Measurements from ENCODE around the gene MS4A6E. TPM values are rescaled to one million over a fixed set of nuclear protein-coding genes. Genes with fewer than 3 reads are reported as not detected.

The MS4A6E gene
- total RNA-seq, 4 donors from 2014 or later: not detected

GRCh38 chr11:60336767-60337391, 9.8 kb downstream of the MS4A6E start:
- H3K27me3 ChIP-seq: no peaks in the 10 kb centered on the region
- WGBS: 87% methylated on average over 7 of the region's 7 CpGs
- H3K4me3 ChIP-seq: no peak overlapping the region
- TF ChIP-seq POLR2AphosphoS5 (IDR thresholded peaks at IDR 0.05) (no peak), CTCF (IDR thresholded peaks at IDR 0.05) (no peak), EP300 (IDR thresholded peaks at IDR 0.05) (no peak), POLR2A (IDR thresholded peaks at IDR 0.05) (no peak)
- no peaks in the 10 kb centered on the region for H3K36me3 ChIP-seq
- no peak for DNase-seq (ENCODE audit: low spot score in 2 of 2)
- H3K4me1 ChIP-seq: no peaks in the 10 kb centered on the region
- H3K27ac ChIP-seq: no peak overlapping the region
- no peaks in the 10 kb centered on the region for H3K9me3 ChIP-seq

- TF ChIP-seq POLR2A (IDR thresholded peaks at IDR 0.05) (no peak), CTCF (IDR thresholded peaks at IDR 0.05) (no peak), EP300 (IDR thresholded peaks at IDR 0.05) (no peak), POLR2AphosphoS5 (IDR thresholded peaks at IDR 0.05) (no peak)
- no peaks in the 10 kb centered on the region for H3K36me3 ChIP-seq
- no peak overlapping the region for H3K27ac ChIP-seq
- no peaks in the 10 kb centered on the region for H3K27me3 ChIP-seq
- H3K9me3 ChIP-seq: no peaks in the 10 kb centered on the region
- 57% methylated on average over 2 of the region's 2 CpGs for whole genome bisulfite sequencing
- no peak for DNase-seq (ENCODE audit: low spot score in 2 of 2)
- H3K4me1 ChIP-seq: no peaks in the 10 kb centered on the region
- no peak overlapping the region for H3K4me3 ChIP-seq
Measured at GRCh38 chr11:60338053-60338452, 11.0 kb downstream of the MS4A6E start.

DNA sequence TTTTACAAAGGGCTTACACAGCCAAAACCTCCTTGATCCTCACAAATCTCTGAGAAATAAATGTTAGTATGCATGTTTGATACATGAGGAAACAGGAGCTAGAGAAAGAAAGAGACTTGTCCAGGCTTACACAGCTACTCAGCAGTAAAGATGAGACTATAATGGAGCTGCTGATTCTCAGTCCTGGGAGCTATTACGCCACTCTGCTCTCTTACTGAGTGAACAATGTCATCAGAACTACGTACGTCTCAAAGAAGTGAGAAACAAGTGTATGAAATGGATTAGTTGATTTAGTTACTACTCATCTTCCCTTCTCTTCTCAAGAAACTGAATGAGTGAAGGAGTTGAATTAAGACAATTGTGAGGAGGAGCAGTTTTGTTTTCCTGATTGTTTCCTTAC, 12.3 kb downstream of the MS4A6E start:
- no peaks in the 10 kb centered on the region for H3K36me3 ChIP-seq

DNA sequence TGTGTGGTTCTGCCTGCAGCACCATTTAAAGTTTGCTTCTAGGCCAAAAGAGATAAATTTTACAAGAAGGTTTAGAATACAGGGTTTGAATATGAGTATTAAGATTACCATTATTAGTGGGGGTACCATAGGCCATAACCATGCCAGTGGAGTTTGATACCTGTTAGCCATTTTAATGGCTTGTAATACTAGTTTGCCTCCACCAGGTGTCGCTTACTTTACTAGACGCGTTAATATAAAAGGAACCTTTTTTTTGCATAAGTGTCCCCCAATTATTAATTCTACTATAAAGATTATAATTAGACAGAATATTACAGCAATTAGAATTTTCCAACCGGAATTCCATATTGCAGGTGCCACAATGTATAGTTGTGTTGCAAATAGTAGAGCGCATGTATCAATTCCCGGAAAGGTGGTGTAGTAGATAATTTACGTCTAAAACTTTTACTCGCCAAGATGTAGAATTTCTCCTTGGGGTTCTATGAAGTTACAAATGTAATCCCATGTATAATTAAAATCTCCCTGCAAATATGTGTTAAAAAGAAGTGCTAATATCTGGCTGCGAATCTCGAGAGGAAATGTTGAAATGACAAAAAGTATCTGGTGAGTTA, 16.1 kb downstream of the MS4A6E start:
- no peak for TF ChIP-seq EP300 (IDR thresholded peaks at IDR 0.05)
- no peak for TF ChIP-seq POLR2A (IDR thresholded peaks at IDR 0.05)
- TF ChIP-seq CTCF (IDR thresholded peaks at IDR 0.05): peak in 1 of 2 donors; percentile 19
- TF ChIP-seq POLR2AphosphoS5 (IDR thresholded peaks at IDR 0.05): no peak
- Histone ChIP-seq H3K36me3 (no peaks in the 10 kb centered on the region), H3K27me3 (no peaks in the 10 kb centered on the region), H3K4me3 (no peak overlapping the region), H3K9me3 (no peaks in the 10 kb centered on the region), H3K27ac (no peak overlapping the region), H3K4me1 (no peaks in the 10 kb centered on the region)
- DNase-seq (ENCODE audit: low spot score in 2 of 2): no peak
- WGBS: 74% methylated on average over 10 of the region's 10 CpGs

More for the DNA sequence above, 12.3 kb downstream of the MS4A6E start:
- H3K9me3 ChIP-seq: no peaks in the 10 kb centered on the region
- 54% methylated on average over 3 of the region's 3 CpGs for WGBS
- H3K4me3 ChIP-seq: no peak overlapping the region
- TF ChIP-seq CTCF (IDR thresholded peaks at IDR 0.05) (no peak), POLR2AphosphoS5 (IDR thresholded peaks at IDR 0.05) (no peak), EP300 (IDR thresholded peaks at IDR 0.05) (no peak), POLR2A (IDR thresholded peaks at IDR 0.05) (no peak)
- DNase-seq (ENCODE audit: low spot score in 2 of 2): no peak
- no peaks in the 10 kb centered on the region for H3K4me1 ChIP-seq
- H3K27me3 ChIP-seq: no peaks in the 10 kb centered on the region
- H3K27ac ChIP-seq: no peak overlapping the region

GRCh38 chr11:60344146-60344545, 17.1 kb downstream of the MS4A6E start:
- H3K27me3 ChIP-seq: no peaks in the 10 kb centered on the region

More at GRCh38 chr11:60344146-60344545, 17.1 kb downstream of the MS4A6E start:
- Histone ChIP-seq H3K4me1 (no peaks in the 10 kb centered on the region), H3K4me3 (no peak overlapping the region), H3K9me3 (no peaks in the 10 kb centered on the region), H3K27ac (no peak overlapping the region), H3K36me3 (no peaks in the 10 kb centered on the region)
- WGBS: 90% methylated on average over 2 of the region's 2 CpGs
- no peak for DNase-seq (ENCODE audit: low spot score in 2 of 2)
- no peak for TF ChIP-seq POLR2A (IDR thresholded peaks at IDR 0.05)
- no peak for TF ChIP-seq POLR2AphosphoS5 (IDR thresholded peaks at IDR 0.05)
- no peak for TF ChIP-seq CTCF (IDR thresholded peaks at IDR 0.05)
- TF ChIP-seq EP300 (IDR thresholded peaks at IDR 0.05): no peak

Data from suprapubic skin (tissue), 4 donors.